A549 (cell line): Measurements from ENCODE around the gene DDX41. TPM values are rescaled to one million over a fixed set of nuclear protein-coding genes. Genes with fewer than 3 reads are reported as not detected.
"Not testable (repeated sequence)": the region's sequence is repeated elsewhere in the genome, so short reads cannot be mapped to it uniquely, and the experiment has no call there.

Experiments
- ATAC-seq, 2 experiments: fragments of 200-7000 bp in 1 of 2; fragments of >200 bp in 1 of 2; cut with Nextera tagmentation in 1 of 2; cut with Tn5 transposase in 1 of 2; 3 replicates each; pipeline versions ENCODE4 v1.8.0 to v1.9.1; 2018 to 2020; ENCODE audit warnings: mild to moderate bottlenecking in 1 of 2, moderate library complexity in 1 of 2
- CTCF ChIA-PET: fragments of 300-600 bp; sonication (Branson Sonifier 250); formaldehyde crosslinking; extraction: SDS; loops from one replicate; lab custom pipeline; 2021; ENCODE audit warnings: antibody characterized with exemption, inconsistent platforms; lab: Yijun Ruan, JAX
- POLR2A ChIA-PET: fragments of 350-600 bp; formaldehyde crosslinking; extraction: SDS; loops from one replicate; lab custom pipeline; 2021; ENCODE audit warnings: antibody characterized with exemption, inconsistent platforms; lab: Yijun Ruan, JAX
- DNase-seq, 2 experiments: peaks; one replicate each; pipeline versions ENCODE4 v3.0.0 to v3.0.0-alpha.2; 2011 to 2016; ENCODE audit warnings: low read depth in 1 of 2, low spot score in 1 of 2
- FAIRE-seq: peaks from 2 replicates; lab custom pipeline; 2011; peaks lifted over from hg19 to GRCh38; lab: Jason Lieb, UNC
- H3K27ac ChIP-seq, 2 experiments: fragments of >200 bp; sonication (Bioruptor Twin); formaldehyde crosslinking; 3 replicates each; pipeline ENCODE4 v1.5.1; 2016 to 2017
- H3K4me1 ChIP-seq: fragments of >200 bp; sonication (Bioruptor Twin); formaldehyde crosslinking; 3 replicates; pipeline ENCODE4 v1.6.1; 2016
- H3K4me2 ChIP-seq: fragments of >200 bp; sonication (Bioruptor Twin); formaldehyde crosslinking; 3 replicates; pipeline ENCODE4 v1.6.1; 2016
- H3K4me3 ChIP-seq: fragments of >200 bp; sonication (Bioruptor Twin); formaldehyde crosslinking; 3 replicates; pipeline ENCODE4 v1.5.1; 2016
- H3K9me3 ChIP-seq: fragments of >200 bp; sonication (Bioruptor Twin); formaldehyde crosslinking; 3 replicates; pipeline ENCODE4 v1.6.1; 2016
- BCL3 ChIP-seq: fragments of >200 bp; sonication (Bioruptor Twin); formaldehyde crosslinking; IDR thresholded peaks from 3 replicates; pipeline ENCODE4 v1.6.1; 2016
- CBX2 ChIP-seq: fragments of 200-600 bp; sonication (generic); IDR thresholded peaks from 2 replicates; pipeline ENCODE4 v1.6.1; 2016; ENCODE audit warnings: low read depth, mild to moderate bottlenecking, borderline replicate concordance
- CEBPB ChIP-seq, 2 experiments: fragments of >200 bp in 1 of 2; sonication (Bioruptor Twin) in 1 of 2; formaldehyde crosslinking in 1 of 2; IDR thresholded peaks; 2 replicates each; pipeline ENCODE4 v1.6.1; 2012 to 2016
- EHMT2 ChIP-seq: fragments of 200-600 bp; sonication (generic); IDR thresholded peaks from 2 replicates; pipeline ENCODE4 v1.6.1; 2016; ENCODE audit warnings: antibody characterized with exemption, low read depth, mild to moderate bottlenecking, moderate library complexity
- EP300 ChIP-seq, 2 experiments: fragments of >200 bp; sonication (Bioruptor Twin); formaldehyde crosslinking; IDR thresholded peaks; 2 replicates in 1 of 2; 3 replicates in 1 of 2; pipeline ENCODE4 v1.6.1; 2016 to 2017
- FOSB ChIP-seq: fragments of 250-450 bp; sonication (Bioruptor Pico); IDR thresholded peaks from 2 replicates; pipeline ENCODE4 v1.5.0; 2020; ENCODE audit warnings: mild to moderate bottlenecking, moderate library complexity
- GATA3 ChIP-seq: IDR thresholded peaks from 2 replicates; pipeline ENCODE4 v1.6.1; 2012; ENCODE audit warnings: borderline replicate concordance
- HMGXB4 ChIP-seq: fragments of 250-450 bp; sonication (Bioruptor Pico); IDR thresholded peaks from 2 replicates; pipeline ENCODE4 v1.5.0; 2021; ENCODE audit warnings: mild to moderate bottlenecking, moderate library complexity, borderline replicate concordance
- JUN ChIP-seq, 2 experiments: fragments of >200 bp; sonication (Bioruptor Twin); formaldehyde crosslinking; IDR thresholded peaks; 2 replicates in 1 of 2; 3 replicates in 1 of 2; pipeline ENCODE4 v1.6.1; 2016 to 2017
- MAFK ChIP-seq: fragments of 450-650 bp; IDR thresholded peaks from 2 replicates; pipeline ENCODE4 v1.6.1; 2014; ENCODE audit not compliant: partially characterized antibody
- MYC ChIP-seq: IDR thresholded peaks from 2 replicates; pipeline ENCODE4 v1.6.1; 2012; ENCODE audit warnings: mild to moderate bottlenecking, inconsistent platforms, low read length, improper control_type of control experiment, borderline replicate concordance
- NR3C1 ChIP-seq: fragments of >200 bp; sonication (Bioruptor Twin); formaldehyde crosslinking; IDR thresholded peaks from 3 replicates; pipeline ENCODE4 v1.6.1; 2017
- RARB ChIP-seq: fragments of 250-450 bp; sonication (Bioruptor Pico); IDR thresholded peaks from 2 replicates; pipeline ENCODE4 v1.8.0; 2021; ENCODE audit warnings: mild to moderate bottlenecking, moderate library complexity
- REST ChIP-seq: fragments of 200-600 bp; sonication (generic); IDR thresholded peaks from 2 replicates; pipeline ENCODE4 v1.6.1; 2016; ENCODE audit warnings: antibody characterized with exemption, mild to moderate bottlenecking, moderate library complexity
- RNF2 ChIP-seq: fragments of 200-600 bp; sonication (generic); IDR thresholded peaks from 2 replicates; pipeline ENCODE4 v1.6.1; 2016; ENCODE audit warnings: low read depth, mild to moderate bottlenecking, antibody characterized with exemption, moderate library complexity, borderline replicate concordance
- SMC3 ChIP-seq: fragments of >200 bp; sonication (Bioruptor Twin); formaldehyde crosslinking; IDR thresholded peaks from 3 replicates; pipeline ENCODE4 v1.6.1; 2018; ENCODE audit warnings: inconsistent platforms
- WGBS: methylation state at CpG from one replicate; pipeline ENCODE4 v1.1.6; 2017; ENCODE audit errors: missing lambda C conversion rate; 5-methylcytosine and 5-hydroxymethylcytosine counted together
- polyA plus RNA-seq, 4 experiments: library from polyadenylated mRNA; depleted of rRNA in 3 of 4; stranded (reverse); fragments of >200 nt; fragmentation: RNase III in 1 of 4; extraction: RNeasy Plus Mini Kit Qiagen cat#74134 plus additional on column Dnase treatment in 1 of 4; gene quantifications; 2 replicates in 3 of 4; 3 replicates in 1 of 4; pipeline ENCODE4 v1.2.3, GENCODE V29; 2011 to 2017
- TF ChIP-seq, protein P1 (sequence below): fragments of 250-450 bp; sonication (Bioruptor Pico); IDR thresholded peaks from 2 replicates; pipeline ENCODE4 v1.5.0; 2020; ENCODE audit warnings: low read depth, mild to moderate bottlenecking, moderate library complexity
- TF ChIP-seq, protein P2 (sequence below): fragments of 450-650 bp; IDR thresholded peaks from 2 replicates; pipeline ENCODE4 v1.6.1; 2014; ENCODE audit warnings: antibody characterized with exemption
- TF ChIP-seq, protein P3 (sequence below): IDR thresholded peaks from 2 replicates; pipeline ENCODE4 v1.6.1; 2012; ENCODE audit warnings: low read depth, borderline replicate concordance

The DDX41 gene
- polyA plus RNA-seq, 2 of the 4 experiments (the other 2 are of a cell fraction): 90.7 to 172 TPM

- FAIRE-seq (no peak), DNase-seq (no peak), ATAC-seq (no peak)
- Histone ChIP-seq H3K9me3 (no peaks in the 10 kb centered on the region), H3K4me3 (no peak overlapping the region), H3K4me2 (no peak overlapping the region), H3K27ac (no peak overlapping the region), H3K4me1 (peaks cover 26% of the 10 kb centered on the region)
- TF ChIP-seq JUN (IDR thresholded peaks at IDR 0.05) (no peak), MYC (no peak), CBX2 (no peak), MAFK (peak; percentile 21), GATA3 (no peak), FOSB (CRISPR knock-in tag) (no peak), EHMT2 (no peak), NR3C1 (no peak)
- TF ChIP-seq, protein P1, sequence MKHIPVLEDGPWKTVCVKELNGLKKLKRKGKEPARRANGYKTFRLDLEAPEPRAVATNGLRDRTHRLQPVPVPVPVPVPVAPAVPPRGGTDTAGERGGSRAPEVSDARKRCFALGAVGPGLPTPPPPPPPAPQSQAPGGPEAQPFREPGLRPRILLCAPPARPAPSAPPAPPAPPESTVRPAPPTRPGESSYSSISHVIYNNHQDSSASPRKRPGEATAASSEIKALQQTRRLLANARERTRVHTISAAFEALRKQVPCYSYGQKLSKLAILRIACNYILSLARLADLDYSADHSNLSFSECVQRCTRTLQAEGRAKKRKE (CRISPR knock-in tag): no peak
- ChIA-PET CTCF (interaction anchor here (0.6 to 4.1 kb wide), 5 partner anchors 9 to 80 kb away, joined by 3 to 24 read pairs (median 4); no protein-coding TSS in a partner anchor), POLR2A (no interaction called here)
- 94% methylated on average over 7 of the region's 7 CpGs for WGBS
Measured at GRCh38 chr5:177535125-177535524, 18.4 kb upstream of the DDX41 start.

DNA sequence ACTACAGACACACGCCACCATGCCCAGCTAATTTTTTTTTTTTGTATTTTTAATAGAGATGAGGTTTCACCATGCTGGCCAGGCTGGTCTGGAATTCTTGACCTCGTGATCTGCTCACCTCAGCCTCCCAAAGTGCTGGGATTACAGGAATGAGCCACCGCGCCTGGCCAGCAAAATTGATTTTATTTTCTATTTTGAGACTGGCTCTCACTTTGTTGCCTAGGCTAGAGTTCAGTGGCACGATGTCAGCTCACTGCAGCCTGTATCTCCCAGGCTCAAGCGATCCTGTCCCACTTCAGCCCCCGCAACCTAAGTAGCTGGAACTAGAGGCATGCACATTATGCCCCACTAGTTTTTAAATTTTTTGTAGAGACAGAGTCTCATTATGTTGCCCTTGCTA, 17.7 kb upstream of the DDX41 start:
- ChIA-PET POLR2A (interaction anchor here (0.7 kb wide), 1 partner anchor 12 kb away, joined by 4 read pairs; no protein-coding TSS in a partner anchor), CTCF (interaction anchor here (0.6 to 2.0 kb wide), 7 partner anchors 9 to 79 kb away, joined by 3 to 10 read pairs (median 4); no protein-coding TSS in a partner anchor)
- ATAC-seq, H3K4me3 ChIP-seq, H3K9me3 ChIP-seq, H3K4me2 ChIP-seq, FAIRE-seq, DNase-seq, H3K27ac ChIP-seq: not testable (repeated sequence)
- WGBS: 93% methylated on average over 7 of the region's 7 CpGs
- peaks cover 22% of the 10 kb centered on the region for H3K4me1 ChIP-seq

DNA sequence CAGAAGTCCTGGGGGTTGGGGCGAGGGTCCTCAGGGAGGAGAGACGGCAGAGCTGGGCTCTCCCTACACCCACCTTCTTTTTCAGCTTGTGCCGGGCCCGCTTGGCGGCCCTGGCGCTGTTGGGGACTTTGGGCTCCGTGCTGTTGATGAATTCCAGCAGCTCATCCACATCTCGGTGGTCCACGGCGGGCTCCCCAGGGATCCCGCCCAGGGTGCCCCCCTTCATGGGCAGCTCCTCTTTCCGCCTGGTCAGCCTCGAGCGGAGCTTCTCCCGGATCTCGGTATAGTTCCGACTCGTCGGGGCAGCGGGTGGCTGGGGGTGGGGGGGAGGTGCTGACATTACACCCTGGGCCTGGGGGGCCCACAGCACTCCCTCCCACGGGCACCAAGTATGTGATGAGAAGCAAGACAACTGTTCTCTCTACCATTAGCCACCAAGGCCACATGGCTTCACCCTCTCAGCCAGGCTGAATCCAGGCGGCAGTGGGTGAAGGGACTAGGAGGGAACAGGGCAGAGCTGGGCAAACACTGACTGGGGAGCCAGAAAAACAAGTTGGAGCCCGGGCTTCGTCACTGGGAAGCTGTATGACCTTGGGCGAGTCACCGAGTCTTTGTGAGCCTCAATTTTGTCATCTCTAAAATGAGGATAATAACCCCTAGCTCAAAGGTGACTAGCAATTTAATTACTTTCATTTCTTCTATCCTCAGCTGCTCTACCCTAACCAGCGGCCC, 14.6 kb upstream of the DDX41 start:
- WGBS: 92% methylated on average over 25 of the region's 27 CpGs
- no peak overlapping the region for H3K4me2 ChIP-seq
- TF ChIP-seq RARB (CRISPR knock-in tag) (no peak), REST (no peak), RNF2 (no peak), EP300 (IDR thresholded peaks at IDR 0.05) (no peak), BCL3 (no peak), HMGXB4 (CRISPR knock-in tag) (no peak), MYC (no peak), SMC3 (no peak), CEBPB (IDR thresholded peaks at IDR 0.05) (no peak)
- TF ChIP-seq, protein P2, sequence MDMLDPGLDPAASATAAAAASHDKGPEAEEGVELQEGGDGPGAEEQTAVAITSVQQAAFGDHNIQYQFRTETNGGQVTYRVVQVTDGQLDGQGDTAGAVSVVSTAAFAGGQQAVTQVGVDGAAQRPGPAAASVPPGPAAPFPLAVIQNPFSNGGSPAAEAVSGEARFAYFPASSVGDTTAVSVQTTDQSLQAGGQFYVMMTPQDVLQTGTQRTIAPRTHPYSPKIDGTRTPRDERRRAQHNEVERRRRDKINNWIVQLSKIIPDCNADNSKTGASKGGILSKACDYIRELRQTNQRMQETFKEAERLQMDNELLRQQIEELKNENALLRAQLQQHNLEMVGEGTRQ: no peak
- TF ChIP-seq, protein P3, sequence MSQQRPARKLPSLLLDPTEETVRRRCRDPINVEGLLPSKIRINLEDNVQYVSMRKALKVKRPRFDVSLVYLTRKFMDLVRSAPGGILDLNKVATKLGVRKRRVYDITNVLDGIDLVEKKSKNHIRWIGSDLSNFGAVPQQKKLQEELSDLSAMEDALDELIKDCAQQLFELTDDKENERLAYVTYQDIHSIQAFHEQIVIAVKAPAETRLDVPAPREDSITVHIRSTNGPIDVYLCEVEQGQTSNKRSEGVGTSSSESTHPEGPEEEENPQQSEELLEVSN: no peak
- no peaks in the 10 kb centered on the region for H3K4me1 ChIP-seq
- no peak overlapping the region for H3K27ac ChIP-seq
- no peaks in the 10 kb centered on the region for H3K9me3 ChIP-seq
- ATAC-seq (no peak), FAIRE-seq (no peak), DNase-seq (no peak)
- ChIA-PET CTCF (interaction anchor here (1.1 to 3.8 kb wide), 3 partner anchors 14 to 35 kb away, joined by 3 to 18 read pairs (median 3); no protein-coding TSS in a partner anchor), POLR2A (no interaction called here)
- no peak overlapping the region for H3K4me3 ChIP-seq
